Left lung (tissue), 10 donors: Measurements from ENCODE around the gene GTF2IRD2. TPM values are rescaled to one million over a fixed set of nuclear protein-coding genes. Genes with fewer than 3 reads are reported as not detected.
"Not testable (repeated sequence)": the region's sequence is repeated elsewhere in the genome, so short reads cannot be mapped to it uniquely, and the experiment has no call there.

ENCODE experiments used
- ATAC-seq: fragments of 200-7000 bp; cut with Tn5 transposase; one replicate; pipeline ENCODE4 v1.9.1; 2020; ENCODE audit warnings: moderate library complexity
- DNase-seq, 4 donors: peaks; one replicate each; pipeline ENCODE4 v3.0.0-alpha.2; 2013 to 2020
- H3K27ac ChIP-seq, 2 donors: fragments of 200-600 bp; sonication (generic) in 1 of 2; one replicate each; pipeline versions ENCODE4 v1.5.0 to v1.8.0; 2020 to 2021
- H3K27me3 ChIP-seq, 2 donors: fragments of 200-600 bp; sonication (generic) in 1 of 2; one replicate each; pipeline versions ENCODE4 v1.5.0 to v1.8.0; 2020 to 2021
- H3K36me3 ChIP-seq, 2 donors: fragments of 200-600 bp; sonication (generic) in 1 of 2; one replicate each; pipeline versions ENCODE4 v1.5.0 to v1.8.0; 2020 to 2021
- H3K4me1 ChIP-seq, 2 donors: fragments of 200-600 bp; one replicate each; pipeline ENCODE4 v1.8.0; 2021
- H3K4me3 ChIP-seq, 2 donors: fragments of 200-600 bp; sonication (generic) in 1 of 2; one replicate each; pipeline versions ENCODE4 v1.5.0 to v1.8.0; 2020 to 2021; ENCODE audit warnings: mild to moderate bottlenecking in 1 of 2
- H3K9me3 ChIP-seq, 2 donors: fragments of 200-600 bp; sonication (generic) in 1 of 2; one replicate each; pipeline versions ENCODE4 v1.5.0 to v1.8.0; 2020 to 2021
- intact Hi-C, 2 donors: fragments of 100-400 bp; cut with DNase I; formaldehyde crosslinking; loops; one replicate each; pipeline versions ENCODE4 v1.11.2 to v1.14.2; 2022
- polyA plus RNA-seq, 6 donors: library from polyadenylated mRNA; unstranded; fragments of 120-200 nt; gene quantifications; one replicate each; pipeline ENCODE4 v1.2.1, GENCODE V29; 2013; ENCODE audit not compliant: insufficient read length in 6 of 6
- total RNA-seq, 2 donors: library from RNA; stranded (reverse); fragmentation: NEBNext Ultra II Directional; extraction: Animal tissue kit (Norgen Biotek cat#: 25700); gene quantifications; one replicate each; pipeline ENCODE4 v1.2.1, GENCODE V29; 2021
- donor health status: DM: no; HTN: yes; CAD: no.
- donor health status: DM: no; HTN: no; CAD: no.

The GTF2IRD2 gene
- total and polyA plus RNA-seq, 8 donors, result 13.0 to 62.4 (median 41.7) TPM

- H3K36me3 ChIP-seq, DNase-seq, H3K4me3 ChIP-seq, H3K9me3 ChIP-seq, intact Hi-C loops, H3K27me3 ChIP-seq, H3K27ac ChIP-seq, ATAC-seq, H3K4me1 ChIP-seq: not testable (repeated sequence)
These were observed 21.0 kb downstream of the GTF2IRD2 start for GRCh38 chr7:74830411-74830810.

- H3K27me3 ChIP-seq, H3K27ac ChIP-seq, H3K9me3 ChIP-seq, ATAC-seq, H3K4me1 ChIP-seq, H3K36me3 ChIP-seq, DNase-seq, H3K4me3 ChIP-seq, intact Hi-C loops: not testable (repeated sequence)
These were observed 21.4 kb downstream of the GTF2IRD2 start for GRCh38 chr7:74829959-74830358.

GRCh38 chr7:74821259-74821658 lies 30.1 kb downstream of the GTF2IRD2 start:
- intact Hi-C loops, H3K9me3 ChIP-seq, H3K27ac ChIP-seq, H3K27me3 ChIP-seq, ATAC-seq, H3K36me3 ChIP-seq, H3K4me3 ChIP-seq, H3K4me1 ChIP-seq, DNase-seq: not testable (repeated sequence)

GRCh38 chr7:74820146-74820805 lies 31.1 kb downstream of the GTF2IRD2 start:
- H3K9me3 ChIP-seq, H3K27ac ChIP-seq, H3K4me1 ChIP-seq, H3K36me3 ChIP-seq, DNase-seq, intact Hi-C loops, H3K4me3 ChIP-seq, H3K27me3 ChIP-seq: not testable (repeated sequence)
- peak; percentile 86 for ATAC-seq

- H3K27ac ChIP-seq, H3K9me3 ChIP-seq, H3K27me3 ChIP-seq, ATAC-seq, H3K4me1 ChIP-seq, intact Hi-C loops, DNase-seq, H3K36me3 ChIP-seq, H3K4me3 ChIP-seq: not testable (repeated sequence)
These were observed 35.5 kb downstream of the GTF2IRD2 start for GRCh38 chr7:74815882-74816281.

- H3K36me3 ChIP-seq, H3K4me3 ChIP-seq, H3K9me3 ChIP-seq, H3K27me3 ChIP-seq, DNase-seq, intact Hi-C loops, H3K4me1 ChIP-seq, H3K27ac ChIP-seq: not testable (repeated sequence)
- ATAC-seq, result peak; percentile 54
These were observed 52.8 kb downstream of the GTF2IRD2 start for GRCh38 chr7:74798644-74799043.

GRCh38 chr7:74797848-74798622 lies 53.4 kb downstream of the GTF2IRD2 start:
- ATAC-seq, H3K36me3 ChIP-seq, H3K9me3 ChIP-seq, H3K4me3 ChIP-seq, intact Hi-C loops, H3K27me3 ChIP-seq, H3K4me1 ChIP-seq, H3K27ac ChIP-seq: not testable (repeated sequence)
- DNase-seq, result peak in 1 of 4 donors; percentile 16

- H3K27me3 ChIP-seq, H3K4me1 ChIP-seq: not testable (repeated sequence)
These were observed 62.1 kb downstream of the GTF2IRD2 start for GRCh38 chr7:74789200-74789736.

GRCh38 chr7:74788369-74789150 lies 62.8 kb downstream of the GTF2IRD2 start:
- H3K4me1 ChIP-seq, H3K9me3 ChIP-seq, intact Hi-C loops, H3K27me3 ChIP-seq, H3K27ac ChIP-seq, H3K36me3 ChIP-seq: not testable (repeated sequence)
- ATAC-seq (peak; percentile 96), DNase-seq (peak; percentile 63 to 98 (median 92))
- peak overlapping the region in 1 of 2 donors; percentile 22 for H3K4me3 ChIP-seq

More at GRCh38 chr7:74789200-74789736, 62.1 kb downstream of the GTF2IRD2 start:
- H3K4me3 ChIP-seq, intact Hi-C loops, H3K9me3 ChIP-seq, H3K36me3 ChIP-seq, H3K27ac ChIP-seq, DNase-seq: not testable (repeated sequence)
- peak; percentile 32 for ATAC-seq

- H3K27me3 ChIP-seq, H3K9me3 ChIP-seq, H3K27ac ChIP-seq, H3K4me3 ChIP-seq, H3K36me3 ChIP-seq, H3K4me1 ChIP-seq, DNase-seq, ATAC-seq, intact Hi-C loops: not testable (repeated sequence)
These were observed 67.8 kb downstream of the GTF2IRD2 start for GRCh38 chr7:74783595-74783994.

GRCh38 chr7:74781746-74782145 lies 69.7 kb downstream of the GTF2IRD2 start:
- DNase-seq, H3K9me3 ChIP-seq, H3K27me3 ChIP-seq, H3K4me1 ChIP-seq, H3K4me3 ChIP-seq, H3K27ac ChIP-seq, H3K36me3 ChIP-seq, intact Hi-C loops: not testable (repeated sequence)
- peak; percentile 77 for ATAC-seq

GRCh38 chr7:74779053-74779452 lies 72.4 kb downstream of the GTF2IRD2 start:
- ATAC-seq, H3K4me3 ChIP-seq, H3K36me3 ChIP-seq, intact Hi-C loops, H3K27me3 ChIP-seq, H3K27ac ChIP-seq, H3K4me1 ChIP-seq, H3K9me3 ChIP-seq: not testable (repeated sequence)
- DNase-seq, result peak in 1 of 4 donors; percentile 56

- H3K4me3 ChIP-seq, H3K36me3 ChIP-seq, H3K27ac ChIP-seq, H3K9me3 ChIP-seq, DNase-seq, H3K4me1 ChIP-seq, H3K27me3 ChIP-seq, intact Hi-C loops, ATAC-seq: not testable (repeated sequence)
These were observed 76.3 kb downstream of the GTF2IRD2 start for GRCh38 chr7:74775111-74775510.
